Testis (tissue), 3 donors: ENCODE measurements around the gene CELSR1. TPM values are rescaled to one million over a fixed set of nuclear protein-coding genes. Genes with fewer than 3 reads are reported as not detected.

ENCODE experiments used
- DNase-seq: peaks from one replicate; pipeline ENCODE4 v3.0.0-alpha.2; 2019
- H3K27ac ChIP-seq, 2 donors: fragments of 200-600 bp; sonication (generic); one replicate each; pipeline ENCODE4 v1.5.1; 2019
- H3K27me3 ChIP-seq: fragments of 200-600 bp; sonication (generic); one replicate; pipeline ENCODE4 v1.5.1; 2019
- H3K36me3 ChIP-seq: fragments of 200-600 bp; sonication (generic); one replicate; pipeline ENCODE4 v1.5.1; 2017; ENCODE audit warnings: low read depth; ENCODE audit errors: missing control alignments
- H3K4me1 ChIP-seq: fragments of 200-600 bp; sonication (generic); one replicate; pipeline ENCODE4 v1.5.1; 2019
- H3K4me3 ChIP-seq, 2 donors: fragments of 200-600 bp; sonication (generic); one replicate each; pipeline ENCODE4 v1.5.1; 2017 to 2019
- H3K9me3 ChIP-seq: fragments of 200-600 bp; sonication (generic); one replicate; pipeline ENCODE4 v1.5.1; 2017
- CTCF ChIP-seq, 3 experiments: fragments of 450-650 bp in 2 of 3; fragments of 200-600 bp in 1 of 3; sonication (generic) in 1 of 3; IDR thresholded peaks; one replicate each; pipeline ENCODE4 v1.5.1; 2016 to 2019; ENCODE audit warnings: antibody characterized with exemption in 3 of 3, mild to moderate bottlenecking in 2 of 3, moderate library complexity in 1 of 3
- POLR2A ChIP-seq: fragments of 450-650 bp; IDR thresholded peaks from one replicate; pipeline ENCODE4 v1.6.1; 2017; ENCODE audit warnings: antibody characterized with exemption, mild to moderate bottlenecking, moderate library complexity
- WGBS, 2 donors: methylation state at CpG; one replicate each; pipeline ENCODE4 v1.1.5; 2018; 5-methylcytosine and 5-hydroxymethylcytosine counted together
- intact Hi-C: fragments of 100-400 bp; cut with DNase I; formaldehyde crosslinking; loops from one replicate; pipeline ENCODE4 v1.15.1; 2023; ENCODE audit warnings: low total_unique reads
- polyA plus RNA-seq: library from polyadenylated mRNA; stranded (reverse); fragments of 350-450 nt; fragmentation: Illumina TruSeq; extraction: RNeasy Lipid Tissue Mini Kit (QIAGEN cat#74804); gene quantifications from one replicate; pipeline ENCODE4 v1.2.3, GENCODE V29; 2014; ENCODE audit warnings: low read depth, low replicate concordance; ENCODE audit not compliant: insufficient read depth
- total RNA-seq, 2 donors: library from RNA; depleted of rRNA; stranded (reverse); fragments of >200 nt; gene quantifications; one replicate each; pipeline ENCODE4 v1.2.3, GENCODE V29; 2016

CELSR1 gene
- total and polyA plus RNA-seq, 3 donors from 2014 or later: 5.6 to 21.5 (median 13.8) TPM

- Histone ChIP-seq H3K9me3 (no peaks in the 10 kb centered on the region), H3K4me1 (no peaks in the 10 kb centered on the region), H3K36me3 (no peaks in the 10 kb centered on the region), H3K4me3 (no peak overlapping the region), H3K27ac (no peak overlapping the region), H3K27me3 (no peaks in the 10 kb centered on the region)
- 85 to 89% methylated on average over 14 to 20 of the region's 20 CpGs for WGBS, 2 donors
- TF ChIP-seq CTCF (IDR thresholded peaks at IDR 0.05) (no peak), POLR2A (no peak)
- DNase-seq: no peak
- intact Hi-C loops: no loop called here
These were observed 26.0 kb downstream of the CELSR1 start for GRCh38 chr22:46511151-46512038.

- 85 to 88% methylated on average over 12 to 15 of the region's 16 CpGs for WGBS, 2 donors
- no peak overlapping the region for H3K27ac ChIP-seq
- DNase-seq: no peak
- intact Hi-C loops: no loop called here
- no peak overlapping the region for H3K4me3 ChIP-seq
- TF ChIP-seq POLR2A: no peak
- TF ChIP-seq CTCF (IDR thresholded peaks at IDR 0.05): no peak
- H3K27me3 ChIP-seq: no peaks in the 10 kb centered on the region
- no peaks in the 10 kb centered on the region for H3K9me3 ChIP-seq
- no peaks in the 10 kb centered on the region for H3K4me1 ChIP-seq
- no peaks in the 10 kb centered on the region for H3K36me3 ChIP-seq
These were observed 27.9 kb downstream of the CELSR1 start for GRCh38 chr22:46509416-46510089.

- H3K4me3 ChIP-seq: no peak overlapping the region
- WGBS, 2 donors: 58 to 62% methylated on average over 18 to 20 of the region's 20 CpGs
- no peak for DNase-seq
- TF ChIP-seq CTCF (IDR thresholded peaks at IDR 0.05) (no peak), POLR2A (no peak)
- no peak overlapping the region for H3K27ac ChIP-seq
- H3K36me3 ChIP-seq: no peaks in the 10 kb centered on the region
- H3K4me1 ChIP-seq: no peaks in the 10 kb centered on the region
- no peaks in the 10 kb centered on the region for H3K9me3 ChIP-seq
- H3K27me3 ChIP-seq: no peaks in the 10 kb centered on the region
- intact Hi-C loops: no loop called here
These were observed 28.9 kb downstream of the CELSR1 start for GRCh38 chr22:46508491-46508999.

- intact Hi-C loops: no loop called here
- Histone ChIP-seq H3K27ac (no peak overlapping the region), H3K4me1 (no peaks in the 10 kb centered on the region), H3K27me3 (no peaks in the 10 kb centered on the region), H3K36me3 (no peaks in the 10 kb centered on the region), H3K4me3 (no peak overlapping the region), H3K9me3 (no peaks in the 10 kb centered on the region)
- 60 to 76% methylated on average over 16 to 34 of the region's 34 CpGs for WGBS, 2 donors
- TF ChIP-seq CTCF (IDR thresholded peaks at IDR 0.05): no peak
- no peak for TF ChIP-seq POLR2A
- DNase-seq: no peak
These were observed 29.7 kb downstream of the CELSR1 start for GRCh38 chr22:46507451-46508425.
